Sigmoid colon (tissue), 4 donors: ENCODE data around the gene ZNF280C.

ENCODE experiments used
- CTCF ChIP-seq, 4 experiments: fragments of 450-650 bp in 3 of 4; fragments of 200-600 bp in 1 of 4; IDR thresholded peaks; one replicate each; pipeline ENCODE4 v1.5.1; 2016 to 2019; ENCODE audit warnings: antibody characterized with exemption in 4 of 4, mild to moderate bottlenecking in 3 of 4, moderate library complexity in 2 of 4
- EP300 ChIP-seq, 4 donors: sonication (generic); formaldehyde crosslinking; IDR thresholded peaks; one replicate each; pipeline ENCODE4 v1.6.1; 2017; ENCODE audit warnings: antibody characterized with exemption in 4 of 4
- POLR2A ChIP-seq, 2 donors: fragments of 450-650 bp; IDR thresholded peaks; one replicate each; pipeline ENCODE4 v1.6.1; 2016; ENCODE audit warnings: antibody characterized with exemption in 2 of 2, mild to moderate bottlenecking in 2 of 2, moderate library complexity in 2 of 2
- POLR2AphosphoS5 ChIP-seq, 4 donors: sonication (generic); formaldehyde crosslinking; IDR thresholded peaks; one replicate each; pipeline ENCODE4 v1.6.1; 2017; ENCODE audit warnings: antibody characterized with exemption in 4 of 4

- TF ChIP-seq EP300 (IDR thresholded peaks at IDR 0.05), result no peak
- no peak for TF ChIP-seq POLR2AphosphoS5 (IDR thresholded peaks at IDR 0.05)
- no peak for TF ChIP-seq CTCF (IDR thresholded peaks at IDR 0.05)
- no peak for TF ChIP-seq POLR2A (IDR thresholded peaks at IDR 0.05)
Observed at GRCh38 chrX:130179170-130179569, 89.5 kb downstream of the ZNF280C start.
